IMR-90 (cell line): ENCODE measurements around the gene MKNK2.
"Not testable (repeated sequence)": the region's sequence is repeated elsewhere in the genome, so short reads cannot be mapped to it uniquely, and the experiment has no call there.

ENCODE experiments used
- POLR2A ChIP-seq: IDR thresholded peaks from 2 replicates; pipeline ENCODE4 v1.6.1; 2012; ENCODE audit warnings: mild to moderate bottlenecking, low read depth, low read length
- TF ChIP-seq, protein P1 (sequence below): conservative IDR thresholded peaks from 2 replicates; pipeline ENCODE4 v1.5.1; 2012; ENCODE audit warnings: mild to moderate bottlenecking, low read depth, low read length, improper control_type of control experiment
- TF ChIP-seq, protein P2 (sequence below): fragments of 150-350 bp; IDR thresholded peaks from 2 replicates; pipeline ENCODE4 v1.6.1; 2017; ENCODE audit warnings: mild to moderate bottlenecking, antibody characterized with exemption, low read length, low read depth

DNA sequence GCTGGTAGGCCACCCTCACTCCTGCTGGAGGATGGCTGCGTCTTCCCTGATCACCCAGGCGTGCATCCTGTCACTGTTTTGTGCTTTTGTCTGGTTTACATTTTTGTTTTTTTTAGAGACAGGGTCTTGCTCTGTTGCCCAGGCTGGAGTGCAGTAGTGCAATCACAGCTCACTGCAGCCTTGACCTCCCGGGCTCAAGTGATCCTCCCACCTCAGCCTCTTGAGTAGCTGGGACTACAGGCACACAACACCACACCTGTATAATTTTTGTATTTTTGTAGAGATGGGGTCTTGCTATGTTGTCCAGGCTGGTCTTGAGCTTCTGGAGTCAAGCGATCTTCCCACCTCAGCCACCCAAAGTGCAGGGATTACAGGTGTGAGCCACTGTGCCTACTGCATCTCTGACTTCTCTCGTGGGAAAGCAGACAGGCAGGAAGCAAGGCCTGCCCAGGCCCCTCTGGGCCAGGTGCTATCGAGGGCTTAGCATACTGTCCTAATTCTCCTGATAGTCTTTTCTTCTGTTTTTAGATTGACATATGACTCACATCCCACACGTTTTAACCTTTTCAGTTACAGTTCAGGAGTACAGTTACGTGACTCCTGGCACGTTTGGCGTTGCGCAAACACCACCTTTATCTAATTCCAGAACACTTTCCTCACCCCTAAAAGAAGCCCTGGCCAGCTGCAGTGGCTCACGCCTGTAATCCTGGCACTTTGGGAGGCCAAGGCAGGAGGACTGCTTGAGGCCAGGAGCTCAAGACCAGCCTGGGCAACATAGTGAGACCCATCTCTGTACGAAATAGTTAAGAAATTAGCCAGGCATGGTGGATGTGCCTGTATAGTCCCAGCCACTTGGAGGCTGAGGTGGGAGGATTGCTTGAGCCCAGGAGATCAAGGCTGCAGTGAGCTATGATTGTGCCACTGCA lies 35.9 kb upstream of the MKNK2 start:
- TF ChIP-seq, protein P1, sequence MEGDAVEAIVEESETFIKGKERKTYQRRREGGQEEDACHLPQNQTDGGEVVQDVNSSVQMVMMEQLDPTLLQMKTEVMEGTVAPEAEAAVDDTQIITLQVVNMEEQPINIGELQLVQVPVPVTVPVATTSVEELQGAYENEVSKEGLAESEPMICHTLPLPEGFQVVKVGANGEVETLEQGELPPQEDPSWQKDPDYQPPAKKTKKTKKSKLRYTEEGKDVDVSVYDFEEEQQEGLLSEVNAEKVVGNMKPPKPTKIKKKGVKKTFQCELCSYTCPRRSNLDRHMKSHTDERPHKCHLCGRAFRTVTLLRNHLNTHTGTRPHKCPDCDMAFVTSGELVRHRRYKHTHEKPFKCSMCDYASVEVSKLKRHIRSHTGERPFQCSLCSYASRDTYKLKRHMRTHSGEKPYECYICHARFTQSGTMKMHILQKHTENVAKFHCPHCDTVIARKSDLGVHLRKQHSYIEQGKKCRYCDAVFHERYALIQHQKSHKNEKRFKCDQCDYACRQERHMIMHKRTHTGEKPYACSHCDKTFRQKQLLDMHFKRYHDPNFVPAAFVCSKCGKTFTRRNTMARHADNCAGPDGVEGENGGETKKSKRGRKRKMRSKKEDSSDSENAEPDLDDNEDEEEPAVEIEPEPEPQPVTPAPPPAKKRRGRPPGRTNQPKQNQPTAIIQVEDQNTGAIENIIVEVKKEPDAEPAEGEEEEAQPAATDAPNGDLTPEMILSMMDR: not testable (repeated sequence)
- TF ChIP-seq, protein P2, sequence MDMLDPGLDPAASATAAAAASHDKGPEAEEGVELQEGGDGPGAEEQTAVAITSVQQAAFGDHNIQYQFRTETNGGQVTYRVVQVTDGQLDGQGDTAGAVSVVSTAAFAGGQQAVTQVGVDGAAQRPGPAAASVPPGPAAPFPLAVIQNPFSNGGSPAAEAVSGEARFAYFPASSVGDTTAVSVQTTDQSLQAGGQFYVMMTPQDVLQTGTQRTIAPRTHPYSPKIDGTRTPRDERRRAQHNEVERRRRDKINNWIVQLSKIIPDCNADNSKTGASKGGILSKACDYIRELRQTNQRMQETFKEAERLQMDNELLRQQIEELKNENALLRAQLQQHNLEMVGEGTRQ: not testable (repeated sequence)
- not testable (repeated sequence) for TF ChIP-seq POLR2A
